BLaER1 treated with 17β-estradiol and CSF1 and Interleukin-3, amounts not matched to agents 10 nM and 100 nM (cell line): ENCODE results near the gene TBL1XR1.

Source experiments
- H3K27ac ChIP-seq, 11 experiments: shearing (Covaris generic); formaldehyde crosslinking; 2 replicates each; pipeline ENCODE4 v1.8.1; 2022
- H3K27me3 ChIP-seq, 11 experiments: shearing (Covaris generic); formaldehyde crosslinking; 2 replicates each; pipeline ENCODE4 v1.8.1; 2022
- H3K36me3 ChIP-seq, 11 experiments: shearing (Covaris generic); formaldehyde crosslinking; 2 replicates each; pipeline ENCODE4 v1.8.1; 2022
- H3K4me1 ChIP-seq, 10 experiments: shearing (Covaris generic); formaldehyde crosslinking; 2 replicates each; pipeline ENCODE4 v1.8.1; 2022
- H3K4me2 ChIP-seq, 11 experiments: shearing (Covaris generic); formaldehyde crosslinking; 2 replicates each; pipeline ENCODE4 v1.8.1; 2022
- H3K4me3 ChIP-seq, 10 experiments: shearing (Covaris generic); formaldehyde crosslinking; 2 replicates each; pipeline ENCODE4 v1.8.1; 2022
- H3K9ac ChIP-seq, 11 experiments: shearing (Covaris generic); formaldehyde crosslinking; 2 replicates each; pipeline ENCODE4 v1.8.1; 2022
- H3K9me3 ChIP-seq, 11 experiments: shearing (Covaris generic); formaldehyde crosslinking; replicated peaks in 1 of 11; 2 replicates each; pipeline ENCODE4 v1.8.1; 2022
- H4K20me1 ChIP-seq, 11 experiments: shearing (Covaris generic); formaldehyde crosslinking; 2 replicates each; pipeline ENCODE4 v1.8.1; 2022
- Cebpa-rat ChIP-seq, 11 experiments: shearing (Covaris generic); IDR thresholded peaks; 2 replicates each; pipeline ENCODE4 v1.8.1; 2022

TBL1XR1 gene

GRCh38 chr3:177061369-177061768 lies 135.9 kb downstream of the TBL1XR1 start:
- Histone ChIP-seq H3K27me3 (no peaks in the 10 kb centered on the region), H3K27ac (0 out of 22 replicates have a peak overlapping the region, but pooled peaks of 1 of the 11 experiments have one; percentile 18), H3K36me3 (peaks cover 33 to 80% (median 64%) of the 10 kb centered on the region in 11 experiments; a peak in 21 of 22 replicates), H3K9me3 (no peaks in the 10 kb centered on the region), H3K4me1 (peaks cover 15 to 64% (median 40%) of the 10 kb centered on the region in 10 experiments), H3K4me3 (no peak overlapping the region), H3K4me2 (no peak overlapping the region), H4K20me1 (peaks cover 11 to 99% (median 38%) of the 10 kb centered on the region in 11 experiments), H3K9ac (no peak overlapping the region)
- no peak for TF ChIP-seq Cebpa-rat (IDR thresholded peaks at IDR 0.05)

DNA sequence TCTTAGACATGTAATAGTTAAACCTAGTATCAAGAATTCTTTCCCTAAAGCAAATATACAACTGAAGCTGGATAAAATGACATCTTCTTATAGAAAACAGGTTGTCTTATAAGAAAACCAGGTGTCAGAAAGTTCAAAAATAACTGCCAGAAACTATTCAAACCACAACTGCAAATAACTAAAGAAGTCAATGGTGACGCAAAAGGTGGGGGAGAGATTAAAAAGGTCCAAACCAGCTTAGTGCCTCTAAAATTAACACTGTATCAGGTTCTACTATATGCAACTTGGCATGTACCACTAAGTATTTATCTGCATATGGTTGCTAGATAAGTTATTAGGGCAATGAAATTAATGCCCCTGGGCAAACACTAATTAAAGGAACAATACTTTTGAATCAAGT lies 136.8 kb downstream of the TBL1XR1 start:
- Histone ChIP-seq H3K27ac (no peak overlapping the region), H3K9me3 (no peaks in the 10 kb centered on the region), H3K36me3 (peaks cover 33 to 72% (median 60%) of the 10 kb centered on the region in 11 experiments; a peak in 21 of 22 replicates), H3K4me2 (no peak overlapping the region), H3K27me3 (no peaks in the 10 kb centered on the region), H4K20me1 (peaks cover 6 to 99% (median 33%) of the 10 kb centered on the region in 11 experiments; a peak in 15 of 22 replicates), H3K4me3 (no peak overlapping the region), H3K4me1 (peaks cover 17 to 62% (median 41%) of the 10 kb centered on the region in 10 experiments), H3K9ac (no peak overlapping the region)
- TF ChIP-seq Cebpa-rat (IDR thresholded peaks at IDR 0.05): no peak

GRCh38 chr3:177058648-177059047 lies 138.6 kb downstream of the TBL1XR1 start:
- peaks cover 27 to 63% (median 56%) of the 10 kb centered on the region in 11 experiments for H3K36me3 ChIP-seq
- H3K9me3 ChIP-seq: no peaks in the 10 kb centered on the region
- no peak for TF ChIP-seq Cebpa-rat (IDR thresholded peaks at IDR 0.05)
- peak overlapping the region in 5 of 11 experiments; percentile 7 to 56 (median 29); a peak in 8 of 22 replicates for H3K4me2 ChIP-seq
- H3K4me3 ChIP-seq: no peak overlapping the region
- H3K4me1 ChIP-seq: peaks cover 17 to 58% (median 40%) of the 10 kb centered on the region in 10 experiments
- H3K27me3 ChIP-seq: no peaks in the 10 kb centered on the region
- peaks cover 4 to 93% (median 29%) of the 10 kb centered on the region in 11 experiments; a peak in 15 of 22 replicates for H4K20me1 ChIP-seq
- no peak overlapping the region; a peak in 1 of 22 replicates for H3K27ac ChIP-seq
- H3K9ac ChIP-seq: no peak overlapping the region

DNA sequence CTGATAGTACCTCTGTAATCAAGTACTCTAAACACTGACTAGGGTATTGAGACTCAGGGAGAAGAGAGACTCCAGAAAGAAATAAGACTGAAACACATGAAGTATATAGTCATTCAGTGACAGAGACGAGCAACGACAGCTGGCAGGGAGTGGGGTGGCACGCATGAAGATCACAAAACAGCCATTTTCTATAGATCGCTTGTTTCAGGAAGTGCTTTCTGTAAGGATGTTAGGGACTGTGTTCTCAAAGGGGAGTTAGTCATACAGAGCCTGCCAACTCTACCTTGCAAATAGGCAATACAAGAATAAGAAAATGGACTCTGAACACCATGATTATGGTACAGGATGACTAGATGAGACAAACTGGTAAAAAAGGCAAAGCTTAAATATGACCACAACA lies 139.5 kb downstream of the TBL1XR1 start:
- Histone ChIP-seq H3K9ac (no peak overlapping the region), H3K4me3 (no peak overlapping the region), H3K27ac (peak overlapping the region in 9 of 11 experiments; percentile 1 to 42 (median 20); a peak in 5 of 22 replicates), H3K4me2 (peak overlapping the region in 9 of 11 experiments; percentile 7 to 56 (median 25); a peak in 17 of 22 replicates), H3K9me3 (no peaks in the 10 kb centered on the region), H3K27me3 (no peaks in the 10 kb centered on the region), H4K20me1 (peaks cover 4 to 93% (median 35%) of the 10 kb centered on the region in 11 experiments; a peak in 16 of 22 replicates), H3K4me1 (peaks cover 17 to 61% (median 43%) of the 10 kb centered on the region in 10 experiments), H3K36me3 (peaks cover 31 to 63% (median 56%) of the 10 kb centered on the region in 11 experiments)
- no peak for TF ChIP-seq Cebpa-rat (IDR thresholded peaks at IDR 0.05)

DNA sequence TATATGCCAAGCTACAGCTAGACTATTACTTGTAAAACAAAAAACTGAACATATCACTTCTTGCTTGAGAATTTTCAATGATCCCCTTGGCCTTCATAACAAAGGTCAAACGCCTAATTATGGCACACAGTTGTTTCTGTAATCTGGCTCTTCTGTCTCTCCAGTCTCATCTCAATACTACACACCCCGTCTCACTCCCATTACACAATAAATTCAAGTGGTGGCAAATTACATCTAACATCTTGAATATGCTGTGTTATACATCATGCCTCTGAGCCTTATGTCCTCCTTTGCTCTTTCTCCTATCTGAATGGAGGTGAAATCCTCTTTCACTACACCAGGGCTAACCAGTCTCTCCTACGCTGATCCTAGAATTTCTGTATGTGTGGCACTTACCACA lies 140.4 kb downstream of the TBL1XR1 start:
- Histone ChIP-seq H3K9me3 (no peaks in the 10 kb centered on the region), H3K27me3 (no peaks in the 10 kb centered on the region), H3K36me3 (peaks cover 36 to 63% (median 56%) of the 10 kb centered on the region in 11 experiments), H3K4me1 (peaks cover 17 to 59% (median 45%) of the 10 kb centered on the region in 10 experiments), H3K9ac (no peak overlapping the region), H3K4me2 (peak overlapping the region in 2 of 11 experiments; percentile 3 to 29; a peak in 2 of 22 replicates), H3K4me3 (no peak overlapping the region), H3K27ac (peak overlapping the region in 5 of 11 experiments; percentile 3 to 32 (median 18); a peak in 3 of 22 replicates), H4K20me1 (peaks cover 0 to 93% (median 28%) of the 10 kb centered on the region in 11 experiments; a peak in 15 of 22 replicates)
- TF ChIP-seq Cebpa-rat (IDR thresholded peaks at IDR 0.05): no peak

- no peak overlapping the region for H3K9ac ChIP-seq
- no peaks in the 10 kb centered on the region for H3K27me3 ChIP-seq
- peaks cover 0 to 92% (median 21%) of the 10 kb centered on the region in 11 experiments; a peak in 15 of 22 replicates for H4K20me1 ChIP-seq
- no peaks in the 10 kb centered on the region for H3K9me3 ChIP-seq
- peaks cover 17 to 65% (median 51%) of the 10 kb centered on the region in 10 experiments for H3K4me1 ChIP-seq
- H3K27ac ChIP-seq: no peak overlapping the region
- H3K4me3 ChIP-seq: no peak overlapping the region
- H3K36me3 ChIP-seq: peaks cover 34 to 62% (median 55%) of the 10 kb centered on the region in 11 experiments
- no peak overlapping the region for H3K4me2 ChIP-seq
- TF ChIP-seq Cebpa-rat (IDR thresholded peaks at IDR 0.05): no peak
Measured at GRCh38 chr3:177055605-177056571, 141.4 kb downstream of the TBL1XR1 start.

GRCh38 chr3:177053107-177053506 lies 144.2 kb downstream of the TBL1XR1 start:
- no peak for TF ChIP-seq Cebpa-rat (IDR thresholded peaks at IDR 0.05)
- Histone ChIP-seq H3K27ac (peak overlapping the region in 5 of 11 experiments; percentile 3 to 31 (median 10); a peak in 2 of 22 replicates), H3K4me3 (no peak overlapping the region), H3K36me3 (peaks cover 48 to 63% (median 57%) of the 10 kb centered on the region in 11 experiments), H3K27me3 (no peaks in the 10 kb centered on the region), H3K4me1 (peaks cover 11 to 50% (median 34%) of the 10 kb centered on the region in 10 experiments), H3K9me3 (no peaks in the 10 kb centered on the region), H3K4me2 (no peak overlapping the region), H4K20me1 (peaks cover 0 to 75% (median 17%) of the 10 kb centered on the region in 11 experiments; a peak in 14 of 22 replicates), H3K9ac (no peak overlapping the region)

- Histone ChIP-seq H3K4me1 (peaks cover 2 to 44% (median 20%) of the 10 kb centered on the region in 10 experiments; a peak in 15 of 20 replicates), H3K4me2 (no peak overlapping the region; a peak in 1 of 22 replicates), H3K27me3 (no peaks in the 10 kb centered on the region), H3K9me3 (no peaks in the 10 kb centered on the region; a peak in 1 of 22 replicates), H3K27ac (peak overlapping the region in 6 of 11 experiments; percentile 0 to 33 (median 11); a peak in 5 of 22 replicates), H3K9ac (no peak overlapping the region), H3K36me3 (peaks cover 65 to 79% (median 74%) of the 10 kb centered on the region in 11 experiments), H4K20me1 (peaks cover 0 to 73% (median 17%) of the 10 kb centered on the region in 11 experiments; a peak in 12 of 22 replicates), H3K4me3 (no peak overlapping the region)
- no peak for TF ChIP-seq Cebpa-rat (IDR thresholded peaks at IDR 0.05)
Measured at GRCh38 chr3:177051411-177051810, 145.9 kb downstream of the TBL1XR1 start.
